ENCODE data around the gene BPI.

DNA sequence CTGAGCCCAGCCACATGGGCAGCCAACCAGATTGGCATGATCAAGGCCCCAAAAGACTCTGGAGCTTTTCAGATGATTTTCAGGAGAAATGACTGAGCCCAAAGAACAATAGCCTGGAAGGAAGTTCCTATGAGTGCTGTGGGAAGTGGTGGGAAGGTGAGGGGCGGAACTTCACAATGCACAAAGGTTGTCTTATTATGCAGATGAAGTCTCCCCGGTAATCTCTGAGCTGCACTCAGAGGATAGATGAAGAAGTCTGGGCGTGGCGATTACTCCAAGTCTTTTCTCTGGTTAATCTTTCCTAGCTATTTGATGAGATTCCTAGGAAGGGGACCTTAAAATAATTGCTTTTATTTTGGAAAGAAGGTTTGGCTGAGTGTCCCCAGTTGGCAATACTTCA is 79.2 kb downstream of the BPI start:
- TF ChIP-seq, protein P1, sequence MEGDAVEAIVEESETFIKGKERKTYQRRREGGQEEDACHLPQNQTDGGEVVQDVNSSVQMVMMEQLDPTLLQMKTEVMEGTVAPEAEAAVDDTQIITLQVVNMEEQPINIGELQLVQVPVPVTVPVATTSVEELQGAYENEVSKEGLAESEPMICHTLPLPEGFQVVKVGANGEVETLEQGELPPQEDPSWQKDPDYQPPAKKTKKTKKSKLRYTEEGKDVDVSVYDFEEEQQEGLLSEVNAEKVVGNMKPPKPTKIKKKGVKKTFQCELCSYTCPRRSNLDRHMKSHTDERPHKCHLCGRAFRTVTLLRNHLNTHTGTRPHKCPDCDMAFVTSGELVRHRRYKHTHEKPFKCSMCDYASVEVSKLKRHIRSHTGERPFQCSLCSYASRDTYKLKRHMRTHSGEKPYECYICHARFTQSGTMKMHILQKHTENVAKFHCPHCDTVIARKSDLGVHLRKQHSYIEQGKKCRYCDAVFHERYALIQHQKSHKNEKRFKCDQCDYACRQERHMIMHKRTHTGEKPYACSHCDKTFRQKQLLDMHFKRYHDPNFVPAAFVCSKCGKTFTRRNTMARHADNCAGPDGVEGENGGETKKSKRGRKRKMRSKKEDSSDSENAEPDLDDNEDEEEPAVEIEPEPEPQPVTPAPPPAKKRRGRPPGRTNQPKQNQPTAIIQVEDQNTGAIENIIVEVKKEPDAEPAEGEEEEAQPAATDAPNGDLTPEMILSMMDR (conservative IDR thresholded peaks at IDR 0.05; ENCODE audit: low read length), result no peak
- no peak for TF ChIP-seq EZH2phosphoT487 (IDR thresholded peaks at IDR 0.05; ENCODE audit: borderline replicate concordance, low read depth, low read length)

Measured in OCI-LY7 (cell line).